Endothelial cell of umbilical vein (primary cell): ENCODE data around the gene GPR75.

ENCODE experiments used
- CTCF ChIP-seq, 2 donors: IDR thresholded peaks; 1 replicate in 1 of 2; 2 replicates in 1 of 2; pipeline ENCODE4 v1.5.1; 2011; ENCODE audit warnings: low read length in 2 of 2, mild to moderate bottlenecking in 2 of 2, moderate library complexity in 2 of 2, control low read depth in 1 of 2, inconsistent platforms in 1 of 2, low read depth in 1 of 2; ENCODE audit not compliant: insufficient read depth in 1 of 2; ENCODE audit errors: extremely low read depth in 1 of 2
- EZH2 ChIP-seq: IDR thresholded peaks from 2 replicates; pipeline ENCODE4 v1.6.1; 2012; ENCODE audit warnings: borderline replicate concordance, low read depth, mild to moderate bottlenecking, moderate library complexity, low read length, inconsistent platforms; ENCODE audit not compliant: severe bottlenecking
- FOS ChIP-seq: IDR thresholded peaks from 2 replicates; pipeline ENCODE4 v1.6.1; 2011; ENCODE audit warnings: mild to moderate bottlenecking, low read length, moderate library complexity, borderline replicate concordance; ENCODE audit not compliant: insufficient read depth
- JUN ChIP-seq: IDR thresholded peaks from 2 replicates; pipeline ENCODE4 v1.6.1; 2011; ENCODE audit warnings: borderline replicate concordance, low read depth; ENCODE audit not compliant: insufficient read length, insufficient read depth
- MAX ChIP-seq: IDR thresholded peaks from 2 replicates; pipeline ENCODE4 v1.6.1; 2011; ENCODE audit not compliant: insufficient read depth, insufficient read length
- MYC ChIP-seq: IDR thresholded peaks from one replicate; pipeline ENCODE4 v1.6.1; 2011; ENCODE audit warnings: mild to moderate bottlenecking, low read depth, low read length
- POLR2A ChIP-seq: IDR thresholded peaks from 2 replicates; pipeline ENCODE4 v1.6.1; 2012; ENCODE audit warnings: low read depth, mild to moderate bottlenecking, control low read depth, low read length
- POLR2AphosphoS5 ChIP-seq: IDR thresholded peaks from 2 replicates; pipeline ENCODE4 v1.6.1; 2012; ENCODE audit warnings: low read depth, mild to moderate bottlenecking, control low read depth, low read length, moderate library complexity; ENCODE audit not compliant: insufficient read depth

DNA sequence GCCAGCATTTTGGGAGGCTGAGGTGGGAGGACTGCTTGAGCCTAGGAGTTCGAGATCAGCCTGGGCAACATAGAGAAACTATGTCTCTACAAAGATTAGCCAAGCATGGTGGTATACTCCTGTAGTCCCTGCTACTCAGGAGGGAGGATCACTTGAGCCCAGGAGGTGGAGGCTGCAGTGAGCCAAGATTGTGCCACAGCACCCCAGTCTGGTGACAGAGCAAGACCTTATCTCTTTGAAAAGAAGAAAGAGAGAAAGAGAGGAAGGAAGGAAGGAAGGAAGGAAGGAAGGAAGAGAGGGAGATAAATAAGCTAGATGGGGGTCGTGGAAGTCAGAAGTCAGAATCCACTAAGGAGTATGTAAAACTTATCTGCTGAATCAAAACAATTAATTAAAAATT lies 16.2 kb downstream of the GPR75 start:
- no peak for TF ChIP-seq CTCF (IDR thresholded peaks at IDR 0.05; ENCODE audit: extremely low read depth in 1 of 2, insufficient read depth in 1 of 2, low read depth in 1 of 2, low read length in 2 of 2)
- TF ChIP-seq EZH2 = no peak
- no peak for TF ChIP-seq POLR2A
- no peak for TF ChIP-seq JUN
- no peak for TF ChIP-seq POLR2AphosphoS5
- TF ChIP-seq MAX = no peak
- no peak for TF ChIP-seq FOS
- TF ChIP-seq MYC = no peak
